K562 (cell line): Measurements from ENCODE around the gene GFRA4. TPM values are rescaled to one million over a fixed set of nuclear protein-coding genes. Genes with fewer than 3 reads are reported as not detected.

ENCODE experiments used
- BRCA1 ChIP-seq, 2 experiments: fragments of 450-650 bp in 1 of 2; sonication (generic) in 1 of 2; formaldehyde crosslinking in 1 of 2; IDR thresholded peaks; 2 replicates each; pipeline versions ENCODE4 v1.5.0 to v1.6.1; 2017 to 2020; ENCODE audit warnings: mild to moderate bottlenecking in 1 of 2, missing genetic modification reagents in 1 of 2
- COPS2 ChIP-seq: fragments of 450-650 bp; conservative IDR thresholded peaks from 2 replicates; pipeline ENCODE4 v1.6.1; 2016; ENCODE audit warnings: mild to moderate bottlenecking, moderate library complexity
- GABPB2 ChIP-seq: fragments of 250-450 bp; sonication (Bioruptor Pico); conservative IDR thresholded peaks from 2 replicates; pipeline ENCODE4 v1.5.1; 2021; ENCODE audit warnings: mild to moderate bottlenecking
- MLLT1 ChIP-seq, 2 experiments: fragments of 450-650 bp; IDR thresholded peaks; 2 replicates each; pipeline ENCODE4 v1.6.1; 2016
- MYNN ChIP-seq, 2 experiments: sonication (generic); formaldehyde crosslinking in 1 of 2; IDR thresholded peaks; 2 replicates each; pipeline versions ENCODE4 v1.5.0 to v1.6.1; 2016 to 2020; ENCODE audit warnings: antibody characterized with exemption in 1 of 2, missing genetic modification reagents in 1 of 2
- NR2C2 ChIP-seq, 2 experiments: fragments of 200-800 bp in 1 of 2; sonication (Bioruptor generic) in 1 of 2; sonication (generic) in 1 of 2; formaldehyde crosslinking in 1 of 2; IDR thresholded peaks; 2 replicates each; pipeline versions ENCODE4 v1.6.1 to v1.8.0; 2016 to 2022; ENCODE audit warnings: mild to moderate bottlenecking in 1 of 2, missing compliant biosample characterization in 1 of 2, missing genetic modification characterization in 1 of 2, missing genetic modification reagents in 1 of 2
- PRPF4 ChIP-seq: fragments of 200-400 bp; formaldehyde crosslinking; IDR thresholded peaks from one replicate; pipeline ENCODE4 v1.6.1; 2017; ENCODE audit warnings: low read length, low read depth, mild to moderate bottlenecking; ENCODE audit not compliant: insufficient read depth, poor library complexity, severe bottlenecking
- USF1 ChIP-seq: sonication (generic); formaldehyde crosslinking; IDR thresholded peaks from 2 replicates; pipeline ENCODE4 v1.9.0; 2022; ENCODE audit warnings: mild to moderate bottlenecking, missing genetic modification reagents
- ZBTB5 ChIP-seq: fragments of 450-650 bp; IDR thresholded peaks from 2 replicates; pipeline ENCODE4 v1.6.1; 2017; ENCODE audit warnings: antibody characterized with exemption
- ZNF280A ChIP-seq: fragments of 450-650 bp; IDR thresholded peaks from 2 replicates; pipeline ENCODE4 v1.6.1; 2018; ENCODE audit warnings: mild to moderate bottlenecking, low read depth; ENCODE audit not compliant: partially characterized antibody
- polyA plus RNA-seq, 8 experiments: library from polyadenylated mRNA; depleted of rRNA in 4 of 8; stranded (reverse) in 5 of 8; unstranded in 3 of 8; fragments of >200 nt; fragmentation: Nextera tagmentation in 2 of 8; fragmentation: Illumina TruSeq in 1 of 8; extraction: Ambion mirVana in 2 of 8; extraction: Trizol in 1 of 8; gene quantifications; 2 replicates each; pipeline versions ENCODE4 v1.2.1 to v1.2.3, GENCODE V29; 2011 to 2014; ENCODE audit warnings: inconsistent platforms in 1 of 8, missing spikeins in 1 of 8
- total RNA-seq, 7 experiments: library from RNA; depleted of rRNA in 6 of 7; stranded (reverse); fragments of >200 nt in 6 of 7; fragmentation: Illumina TruSeq in 2 of 7; extraction: Trizol in 2 of 7; gene quantifications; 2 replicates each; pipeline versions ENCODE4 v1.2.1 to v1.2.3, GENCODE V29; 2011 to 2021; ENCODE audit warnings: low replicate concordance in 1 of 7
- TF ChIP-seq, protein P1 (sequence below): fragments of 250-450 bp; sonication (Bioruptor Pico); IDR thresholded peaks from 2 replicates; pipeline ENCODE4 v1.8.0; 2021; ENCODE audit warnings: borderline replicate concordance, mild to moderate bottlenecking, moderate library complexity; ENCODE audit not compliant: poor library complexity, severe bottlenecking

Gene GFRA4
- total and polyA plus RNA-seq, 9 of the 15 experiments (the other 6 are each of a cell fraction or from before 2014, with no cell fraction given): not detected

DNA sequence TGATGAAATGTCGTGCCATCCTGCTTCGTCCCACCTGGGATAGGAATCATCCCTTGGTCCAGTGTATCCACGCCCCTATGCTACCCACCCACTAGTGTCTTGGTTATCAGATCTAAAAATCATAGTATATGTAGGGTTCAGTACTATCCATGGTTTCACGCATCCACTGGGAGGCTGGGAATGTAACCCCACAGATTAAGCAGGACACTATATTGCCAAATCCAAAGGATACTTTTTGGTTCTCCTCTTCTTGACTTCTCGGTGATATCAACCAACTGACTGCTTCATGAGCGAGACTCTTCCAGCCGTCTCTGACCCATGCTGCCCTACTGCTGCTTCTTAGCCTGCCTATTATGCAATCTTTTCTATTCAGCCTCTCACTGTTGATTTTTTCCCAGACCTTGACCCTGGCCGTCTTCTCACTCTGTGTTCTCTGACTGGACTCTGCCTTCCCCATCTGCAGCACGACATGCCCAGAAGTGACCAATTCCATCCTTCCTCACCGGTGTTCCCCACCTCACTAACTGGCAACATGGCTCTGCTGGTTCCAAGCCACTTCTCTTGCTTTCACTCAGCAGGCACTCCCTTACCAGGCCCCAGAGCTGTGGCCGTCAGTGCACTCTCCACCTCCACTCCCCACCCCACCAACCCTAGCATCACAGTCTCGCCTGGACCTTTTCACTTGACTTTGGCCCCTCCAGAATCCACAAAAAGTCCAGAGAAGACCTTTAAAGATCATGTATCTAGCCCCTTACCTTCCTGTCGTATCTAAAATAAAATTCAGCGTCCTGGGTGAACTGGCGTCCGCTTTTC, 34.5 kb downstream of the GFRA4 start (continued):
- no peak for TF ChIP-seq ZBTB5
- TF ChIP-seq USF1 (CRISPR knock-in tag): no peak
- TF ChIP-seq ZNF280A: no peak
- TF ChIP-seq GABPB2 (CRISPR knock-in tag): no peak
- no peak for TF ChIP-seq NR2C2 (CRISPR knock-in tag; IDR thresholded peaks at IDR 0.05)
- TF ChIP-seq NR2C2 (tag; IDR thresholded peaks at IDR 0.05): no peak
- TF ChIP-seq PRPF4: no peak
- TF ChIP-seq, protein P1, sequence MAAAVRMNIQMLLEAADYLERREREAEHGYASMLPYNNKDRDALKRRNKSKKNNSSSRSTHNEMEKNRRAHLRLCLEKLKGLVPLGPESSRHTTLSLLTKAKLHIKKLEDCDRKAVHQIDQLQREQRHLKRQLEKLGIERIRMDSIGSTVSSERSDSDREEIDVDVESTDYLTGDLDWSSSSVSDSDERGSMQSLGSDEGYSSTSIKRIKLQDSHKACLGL (CRISPR knock-in tag): no peak
- no peak for TF ChIP-seq MLLT1 (IDR thresholded peaks at IDR 0.05)
- TF ChIP-seq COPS2: no peak
- TF ChIP-seq BRCA1 (IDR thresholded peaks at IDR 0.05): no peak
- TF ChIP-seq BRCA1 (CRISPR knock-in tag; IDR thresholded peaks at IDR 0.05): no peak
- TF ChIP-seq MYNN (IDR thresholded peaks at IDR 0.05): no peak
- no peak for TF ChIP-seq MYNN (CRISPR knock-in tag; IDR thresholded peaks at IDR 0.05)
